ENCODE measurements around the gene WDR82.

Gene WDR82

DNA sequence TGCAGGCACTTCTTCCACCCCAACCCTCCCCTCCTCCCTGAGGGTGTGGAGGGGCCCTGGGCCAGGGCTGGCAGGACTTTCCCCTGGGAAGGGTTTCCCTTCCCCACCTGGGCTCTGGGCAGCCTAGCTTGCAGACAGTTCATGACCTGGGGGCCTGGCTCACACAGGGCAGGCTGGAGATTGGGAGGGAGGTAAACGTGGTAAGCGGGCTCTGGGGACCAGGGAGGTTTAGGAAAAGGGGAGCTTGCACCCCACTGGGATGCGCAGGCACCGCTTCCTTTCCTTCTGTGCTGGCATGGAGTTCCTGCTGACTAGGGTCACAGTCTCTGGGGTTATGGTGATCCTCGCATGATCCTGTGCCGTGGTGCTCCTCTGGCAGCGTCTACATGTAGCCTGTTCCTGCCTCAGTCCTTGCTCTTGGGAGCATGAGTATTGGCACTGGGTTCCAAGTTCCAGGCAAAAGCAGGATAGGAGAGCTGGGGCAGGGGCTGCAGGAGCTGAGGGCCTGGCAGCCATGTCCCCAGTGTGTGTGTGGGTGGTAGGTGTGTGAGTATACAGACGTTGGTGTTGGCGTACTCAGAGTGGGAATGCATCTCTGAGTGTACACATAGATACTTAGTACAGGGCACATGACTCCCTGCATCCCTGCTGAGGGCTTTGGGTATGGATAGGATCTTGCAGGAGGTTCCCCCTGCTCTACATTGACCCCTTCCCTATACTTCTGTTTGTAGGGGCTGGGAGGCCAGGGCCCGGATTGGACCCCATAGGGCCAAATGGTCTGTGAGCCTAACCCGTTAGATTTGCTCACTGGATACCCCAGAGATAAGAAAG, 16.1 kb upstream of the WDR82 start:
- no peaks in the 10 kb centered on the region for H4K20me1 ChIP-seq (ENCODE audit: control insufficient read depth, insufficient read depth, low read depth, low read length)
- H3K36me3 ChIP-seq (ENCODE audit: control insufficient read depth, low read length) = peaks cover 18% of the 10 kb centered on the region
- H3K4me1 ChIP-seq (ENCODE audit: control insufficient read depth, low read length) = no peaks in the 10 kb centered on the region
- H3K4me3 ChIP-seq (ENCODE audit: low read length) = no peak overlapping the region
- TF ChIP-seq EZH2phosphoT487 (IDR thresholded peaks at IDR 0.05; ENCODE audit: borderline replicate concordance, low read length) = no peak
- TF ChIP-seq, protein P1, sequence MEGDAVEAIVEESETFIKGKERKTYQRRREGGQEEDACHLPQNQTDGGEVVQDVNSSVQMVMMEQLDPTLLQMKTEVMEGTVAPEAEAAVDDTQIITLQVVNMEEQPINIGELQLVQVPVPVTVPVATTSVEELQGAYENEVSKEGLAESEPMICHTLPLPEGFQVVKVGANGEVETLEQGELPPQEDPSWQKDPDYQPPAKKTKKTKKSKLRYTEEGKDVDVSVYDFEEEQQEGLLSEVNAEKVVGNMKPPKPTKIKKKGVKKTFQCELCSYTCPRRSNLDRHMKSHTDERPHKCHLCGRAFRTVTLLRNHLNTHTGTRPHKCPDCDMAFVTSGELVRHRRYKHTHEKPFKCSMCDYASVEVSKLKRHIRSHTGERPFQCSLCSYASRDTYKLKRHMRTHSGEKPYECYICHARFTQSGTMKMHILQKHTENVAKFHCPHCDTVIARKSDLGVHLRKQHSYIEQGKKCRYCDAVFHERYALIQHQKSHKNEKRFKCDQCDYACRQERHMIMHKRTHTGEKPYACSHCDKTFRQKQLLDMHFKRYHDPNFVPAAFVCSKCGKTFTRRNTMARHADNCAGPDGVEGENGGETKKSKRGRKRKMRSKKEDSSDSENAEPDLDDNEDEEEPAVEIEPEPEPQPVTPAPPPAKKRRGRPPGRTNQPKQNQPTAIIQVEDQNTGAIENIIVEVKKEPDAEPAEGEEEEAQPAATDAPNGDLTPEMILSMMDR (IDR thresholded peaks at IDR 0.05; ENCODE audit: low read depth, low read length, poor library complexity, severe bottlenecking) = no peak
- H3K27me3 ChIP-seq (ENCODE audit: control insufficient read depth, low read length) = no peaks in the 10 kb centered on the region
- no peaks in the 10 kb centered on the region for H3F3A ChIP-seq (ENCODE audit: control insufficient read depth, insufficient read depth)
- H3K4me2 ChIP-seq (ENCODE audit: low read length) = no peak overlapping the region
- H3K9me2 ChIP-seq (replicated peaks; ENCODE audit: control insufficient read depth, low read length) = no peaks in the 10 kb centered on the region
- no peak overlapping the region for H3K27ac ChIP-seq (ENCODE audit: low read depth, low read length)
- H3K9me3 ChIP-seq (ENCODE audit: control insufficient read depth, insufficient read depth, low read length) = no peaks in the 10 kb centered on the region
- H3K79me2 ChIP-seq (ENCODE audit: control insufficient read depth, low read length) = peaks cover 3% of the 10 kb centered on the region; the same call in 1 of the 2 replicates

DNA sequence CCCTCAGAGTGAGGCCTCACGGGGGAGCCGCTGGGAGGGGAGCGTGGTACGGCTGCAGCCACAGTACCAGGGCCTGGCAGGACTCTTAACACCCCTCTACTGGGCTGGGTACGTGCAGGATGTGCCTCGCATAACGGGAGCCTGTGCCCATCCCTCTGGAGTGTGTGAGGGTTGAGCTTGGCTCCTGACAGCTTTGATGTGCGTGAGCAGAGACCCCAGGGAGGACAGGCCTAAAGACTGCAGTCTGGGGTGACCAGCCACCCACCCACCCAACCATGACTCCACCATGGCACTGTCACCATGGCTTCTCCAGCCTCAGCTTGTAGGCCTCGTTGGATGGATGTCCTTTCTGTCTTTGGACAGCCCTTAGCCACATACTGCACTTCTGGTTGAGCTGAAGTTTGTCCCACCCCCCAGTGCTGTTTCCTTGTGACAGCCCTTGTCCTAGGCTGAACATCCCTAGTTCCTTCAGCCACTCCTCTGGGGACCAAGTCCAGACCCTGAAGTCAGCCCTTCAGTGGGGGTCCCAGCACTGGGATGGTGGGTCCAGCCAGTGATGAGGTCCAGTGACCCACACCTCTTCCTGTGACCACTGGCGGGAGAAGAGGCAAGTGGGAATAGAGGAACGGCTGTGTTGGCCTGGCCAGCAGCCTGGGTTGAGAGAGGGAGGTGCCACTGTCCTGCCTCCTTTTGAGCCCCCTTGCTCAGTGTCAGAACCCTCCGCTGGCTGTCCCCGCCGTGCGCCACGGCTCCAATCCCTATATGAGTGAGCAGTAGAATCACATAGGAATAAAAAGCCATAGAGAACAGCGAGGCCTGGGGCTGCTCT, 15.3 kb upstream of the WDR82 start:
- H3K9me3 ChIP-seq (ENCODE audit: control insufficient read depth, insufficient read depth, low read length) = no peaks in the 10 kb centered on the region
- no peaks in the 10 kb centered on the region for H3K27me3 ChIP-seq (ENCODE audit: control insufficient read depth, low read length)
- no peak overlapping the region for H3K4me2 ChIP-seq (ENCODE audit: low read length)
- peaks cover 18% of the 10 kb centered on the region for H3K36me3 ChIP-seq (ENCODE audit: control insufficient read depth, low read length)
- peaks cover 6% of the 10 kb centered on the region for H3K4me1 ChIP-seq (ENCODE audit: control insufficient read depth, low read length)
- no peak overlapping the region for H3K27ac ChIP-seq (ENCODE audit: low read depth, low read length)
- H3F3A ChIP-seq (ENCODE audit: control insufficient read depth, insufficient read depth) = 0 out of 2 replicates have a peak, but pooled peaks cover under 1% of the 10 kb centered on the region
- peaks cover 11% of the 10 kb centered on the region for H3K79me2 ChIP-seq (ENCODE audit: control insufficient read depth, low read length)
- H3K4me3 ChIP-seq (ENCODE audit: low read length) = no peak overlapping the region
- no peaks in the 10 kb centered on the region for H3K9me2 ChIP-seq (replicated peaks; ENCODE audit: control insufficient read depth, low read length)
- TF ChIP-seq EZH2phosphoT487 (IDR thresholded peaks at IDR 0.05; ENCODE audit: borderline replicate concordance, low read length) = no peak
- TF ChIP-seq, protein P1 (IDR thresholded peaks at IDR 0.05; ENCODE audit: low read depth, low read length, poor library complexity, severe bottlenecking) = no peak
- no peaks in the 10 kb centered on the region for H4K20me1 ChIP-seq (ENCODE audit: control insufficient read depth, insufficient read depth, low read depth, low read length)

DNA sequence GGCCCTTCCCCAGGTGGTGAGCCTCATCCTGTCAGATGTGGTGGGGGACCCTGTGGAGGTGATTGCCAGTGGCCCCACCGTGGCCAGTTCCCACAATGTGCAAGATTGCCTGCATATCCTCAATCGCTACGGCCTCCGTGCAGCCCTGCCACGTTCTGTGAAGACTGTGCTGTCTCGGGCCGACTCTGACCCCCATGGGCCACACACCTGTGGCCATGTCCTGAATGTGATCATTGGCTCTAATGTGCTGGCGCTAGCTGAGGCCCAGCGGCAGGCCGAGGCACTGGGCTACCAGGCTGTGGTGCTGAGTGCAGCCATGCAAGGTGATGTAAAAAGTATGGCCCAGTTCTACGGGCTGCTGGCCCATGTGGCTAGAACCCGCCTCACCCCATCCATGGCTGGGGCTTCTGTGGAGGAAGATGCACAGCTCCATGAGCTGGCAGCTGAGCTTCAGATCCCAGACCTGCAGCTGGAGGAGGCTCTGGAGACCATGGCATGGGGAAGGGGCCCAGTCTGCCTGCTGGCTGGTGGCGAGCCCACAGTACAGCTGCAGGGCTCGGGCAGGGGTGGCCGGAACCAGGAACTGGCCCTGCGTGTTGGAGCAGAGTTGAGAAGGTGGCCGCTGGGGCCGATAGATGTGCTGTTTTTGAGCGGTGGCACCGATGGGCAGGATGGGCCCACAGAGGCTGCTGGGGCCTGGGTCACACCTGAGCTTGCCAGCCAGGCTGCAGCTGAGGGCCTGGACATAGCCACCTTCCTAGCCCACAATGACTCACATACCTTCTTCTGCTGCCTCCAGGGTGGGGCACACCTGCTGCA, 14.0 kb upstream of the WDR82 start:
- Histone ChIP-seq H3K36me3 (ENCODE audit: control insufficient read depth, low read length) (peaks cover 18% of the 10 kb centered on the region), H3F3A (ENCODE audit: control insufficient read depth, insufficient read depth) (0 out of 2 replicates have a peak, but pooled peaks cover 2% of the 10 kb centered on the region), H3K27ac (ENCODE audit: low read depth, low read length) (no peak overlapping the region), H3K79me2 (ENCODE audit: control insufficient read depth, low read length) (peaks cover 18% of the 10 kb centered on the region), H3K9me2 (replicated peaks; ENCODE audit: control insufficient read depth, low read length) (no peaks in the 10 kb centered on the region), H3K4me3 (ENCODE audit: low read length) (no peak overlapping the region), H3K9me3 (ENCODE audit: control insufficient read depth, insufficient read depth, low read length) (no peaks in the 10 kb centered on the region), H3K27me3 (ENCODE audit: control insufficient read depth, low read length) (no peaks in the 10 kb centered on the region), H3K4me2 (ENCODE audit: low read length) (no peak overlapping the region), H4K20me1 (ENCODE audit: control insufficient read depth, insufficient read depth, low read depth, low read length) (no peaks in the 10 kb centered on the region), H3K4me1 (ENCODE audit: control insufficient read depth, low read length) (peaks cover 10% of the 10 kb centered on the region)
- no peak for TF ChIP-seq EZH2phosphoT487 (IDR thresholded peaks at IDR 0.05; ENCODE audit: borderline replicate concordance, low read length)
